ENCODE measurements around the gene HEATR5A.

- TF ChIP-seq ESRRA (IDR thresholded peaks at IDR 0.05; ENCODE audit: low read length) = no peak
- no peak for TF ChIP-seq SPI1 (IDR thresholded peaks at IDR 0.05; ENCODE audit: borderline replicate concordance, insufficient read depth, low read depth, low read length)
- TF ChIP-seq BCL3 (IDR thresholded peaks at IDR 0.05; ENCODE audit: borderline replicate concordance, insufficient read depth, low read depth, low read length, poor library complexity, severe bottlenecking) = no peak
- TF ChIP-seq CTCF (IDR thresholded peaks at IDR 0.05 in 2 of 3, conservative IDR thresholded peaks at IDR 0.05 in 1 of 3; ENCODE audit: control insufficient read depth in 2 of 3, extremely low read depth in 1 of 3, insufficient read depth in 1 of 3, low read depth in 3 of 3, low read length in 3 of 3) = no peak
- no peak for TF ChIP-seq EP300 (IDR thresholded peaks at IDR 0.05; ENCODE audit: borderline replicate concordance in 1 of 2, control insufficient read depth in 1 of 2, low read depth in 2 of 2, low read length in 2 of 2)
- no peak for TF ChIP-seq FOS (IDR thresholded peaks at IDR 0.05; ENCODE audit: borderline replicate concordance, extremely low read depth, insufficient read length)
- TF ChIP-seq HCFC1 (IDR thresholded peaks at IDR 0.05; ENCODE audit: low read length) = no peak
- TF ChIP-seq POLR2A (IDR thresholded peaks at IDR 0.05; ENCODE audit: low read depth, low read length) = no peak
- TF ChIP-seq CEBPB (IDR thresholded peaks at IDR 0.05; ENCODE audit: borderline replicate concordance in 1 of 2, low read depth in 2 of 2, low read length in 2 of 2) = no peak
- no peak for TF ChIP-seq STAT3 (IDR thresholded peaks at IDR 0.05; ENCODE audit: low read depth, low read length)
- no peak for TF ChIP-seq NR2F1 (conservative IDR thresholded peaks at IDR 0.05)
- TF ChIP-seq GATAD2B (conservative IDR thresholded peaks at IDR 0.05; ENCODE audit: low read depth) = no peak
Observed at GRCh38 chr14:31256534-31257243, 163.7 kb downstream of the HEATR5A start.
